B cell (primary cell): ENCODE data around the gene STAG2.

Experiments used
- EZH2 ChIP-seq: IDR thresholded peaks from 2 replicates; pipeline ENCODE4 v1.6.1; 2012; ENCODE audit warnings: borderline replicate concordance, low read depth, mild to moderate bottlenecking, moderate library complexity, low read length; ENCODE audit not compliant: insufficient read depth, poor library complexity, severe bottlenecking
- TF ChIP-seq, protein P1 (sequence below): fragments of 200-600 bp; IDR thresholded peaks from one replicate; pipeline ENCODE4 v1.8.0; 2022; ENCODE audit warnings: antibody characterized with exemption, mild to moderate bottlenecking

DNA sequence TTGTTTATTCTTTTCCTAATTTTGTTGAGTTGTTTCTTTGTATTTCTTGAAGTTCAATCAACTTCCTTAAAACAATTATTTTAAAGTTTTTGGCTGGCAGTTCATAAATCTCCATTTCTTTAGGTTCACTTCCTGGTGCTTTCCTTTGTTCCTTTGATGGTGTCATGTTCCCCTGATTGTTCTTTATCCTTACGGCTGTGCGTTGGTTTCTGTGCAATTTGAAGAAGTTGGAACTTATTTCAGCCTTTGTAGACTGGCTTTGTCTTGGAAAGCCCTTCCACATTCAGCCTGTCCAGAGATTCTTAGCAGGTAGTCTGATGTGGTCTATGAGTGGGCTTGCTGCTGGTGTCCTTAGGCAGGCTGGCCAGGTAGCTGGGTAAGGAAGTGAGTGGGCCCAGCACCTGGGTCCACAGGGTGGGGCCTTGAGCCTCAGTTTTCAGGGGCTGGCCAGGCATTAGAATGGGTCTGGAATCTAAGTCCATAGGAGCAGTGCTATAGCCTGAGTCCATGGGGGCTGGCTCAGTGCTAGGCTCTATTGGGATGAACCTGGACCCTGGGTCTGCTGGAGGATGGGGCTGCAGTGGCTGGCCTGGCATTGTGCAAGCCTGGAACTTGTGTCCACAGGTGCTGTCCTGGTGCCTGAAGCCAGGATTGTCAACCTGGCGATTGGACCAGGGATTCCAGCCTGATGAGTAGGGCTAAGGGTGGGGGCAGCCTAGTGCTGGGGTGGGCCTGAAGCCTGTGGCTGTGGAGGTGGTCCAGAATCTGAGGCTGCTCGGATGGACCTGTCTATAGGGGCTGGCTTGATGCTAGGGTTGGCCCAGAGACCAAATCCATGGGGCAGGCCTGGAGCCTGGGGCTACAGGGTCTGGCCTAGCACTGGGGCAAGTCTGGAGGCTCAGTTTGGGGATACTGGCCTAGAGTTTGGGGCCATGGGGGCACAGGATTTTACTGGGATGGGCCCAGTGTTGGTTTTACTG is 152.4 kb downstream of the STAG2 start:
- TF ChIP-seq, protein P1, sequence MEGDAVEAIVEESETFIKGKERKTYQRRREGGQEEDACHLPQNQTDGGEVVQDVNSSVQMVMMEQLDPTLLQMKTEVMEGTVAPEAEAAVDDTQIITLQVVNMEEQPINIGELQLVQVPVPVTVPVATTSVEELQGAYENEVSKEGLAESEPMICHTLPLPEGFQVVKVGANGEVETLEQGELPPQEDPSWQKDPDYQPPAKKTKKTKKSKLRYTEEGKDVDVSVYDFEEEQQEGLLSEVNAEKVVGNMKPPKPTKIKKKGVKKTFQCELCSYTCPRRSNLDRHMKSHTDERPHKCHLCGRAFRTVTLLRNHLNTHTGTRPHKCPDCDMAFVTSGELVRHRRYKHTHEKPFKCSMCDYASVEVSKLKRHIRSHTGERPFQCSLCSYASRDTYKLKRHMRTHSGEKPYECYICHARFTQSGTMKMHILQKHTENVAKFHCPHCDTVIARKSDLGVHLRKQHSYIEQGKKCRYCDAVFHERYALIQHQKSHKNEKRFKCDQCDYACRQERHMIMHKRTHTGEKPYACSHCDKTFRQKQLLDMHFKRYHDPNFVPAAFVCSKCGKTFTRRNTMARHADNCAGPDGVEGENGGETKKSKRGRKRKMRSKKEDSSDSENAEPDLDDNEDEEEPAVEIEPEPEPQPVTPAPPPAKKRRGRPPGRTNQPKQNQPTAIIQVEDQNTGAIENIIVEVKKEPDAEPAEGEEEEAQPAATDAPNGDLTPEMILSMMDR, result no peak
- TF ChIP-seq EZH2, result no peak
